ENCODE measurements around the gene FCRLB. TPM values are rescaled to one million over a fixed set of nuclear protein-coding genes. Genes with fewer than 3 reads are reported as not detected.
"Not testable (repeated sequence)": the region's sequence is repeated elsewhere in the genome, so short reads cannot be mapped to it uniquely, and the experiment has no call there.

FCRLB gene, protein sequence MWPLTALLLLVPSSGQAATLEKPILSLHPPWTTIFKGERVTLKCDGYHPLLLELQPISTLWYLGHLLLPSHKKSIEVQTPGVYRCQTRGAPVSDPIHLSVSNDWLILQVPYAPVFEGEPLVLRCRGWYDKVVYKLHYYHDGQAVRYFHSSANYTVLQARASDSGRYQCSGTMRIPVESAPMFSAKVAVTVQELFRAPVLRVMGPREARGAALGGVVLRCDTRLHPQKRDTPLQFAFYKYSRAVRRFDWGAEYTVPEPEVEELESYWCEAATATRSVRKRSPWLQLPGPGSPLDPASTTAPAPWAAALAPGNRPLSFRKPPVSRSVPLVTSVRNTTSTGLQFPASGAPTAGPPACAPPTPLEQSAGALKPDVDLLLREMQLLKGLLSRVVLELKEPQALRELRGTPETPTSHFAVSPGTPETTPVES
- total RNA-seq = 1.1 and 1.9 TPM in 2 replicates

DNA sequence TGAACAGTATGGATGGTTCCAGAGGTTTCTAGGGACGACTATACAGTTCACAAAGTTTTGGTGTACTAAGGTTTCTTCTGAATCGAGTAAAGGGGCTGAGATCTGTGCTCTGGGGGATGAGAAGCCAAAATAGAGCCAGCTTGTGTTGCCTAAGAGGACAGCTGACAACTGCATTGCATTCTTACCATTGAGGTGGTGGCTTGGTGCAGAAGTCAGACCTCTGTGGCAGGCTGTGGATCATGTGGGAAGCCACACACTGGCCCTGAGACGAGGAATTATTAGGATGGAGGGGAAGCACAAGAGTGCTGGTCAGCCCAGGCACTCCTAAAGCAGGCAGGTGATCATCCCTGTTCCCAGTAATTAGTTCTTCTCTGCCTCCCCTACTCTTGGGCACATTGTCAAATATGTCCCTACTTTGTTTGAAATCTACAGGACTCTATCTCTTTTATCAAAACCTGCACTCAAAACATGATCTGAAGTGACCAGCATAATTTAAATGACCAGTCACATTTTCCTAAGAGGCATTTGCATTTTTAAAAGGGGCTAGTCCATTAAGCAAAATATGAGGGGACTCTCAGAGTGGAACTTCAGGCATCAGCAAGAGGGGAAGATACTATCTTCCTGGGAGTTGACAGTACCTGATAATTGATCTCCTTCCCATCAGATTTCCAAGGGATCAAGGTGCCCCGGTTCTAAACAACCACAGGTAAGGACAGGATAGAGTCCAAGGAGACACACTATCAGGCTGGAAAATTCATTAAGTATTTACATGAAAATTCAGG lies at the start of gene FCRLB:
TSS of gene FCRLB (plus strand) at position 589 of the 782 bp plus-strand sequence. CDS start 1,129 bp downstream, outside the sequence.
- DNase-seq (ENCODE audit: low read depth) = no peak

DNA sequence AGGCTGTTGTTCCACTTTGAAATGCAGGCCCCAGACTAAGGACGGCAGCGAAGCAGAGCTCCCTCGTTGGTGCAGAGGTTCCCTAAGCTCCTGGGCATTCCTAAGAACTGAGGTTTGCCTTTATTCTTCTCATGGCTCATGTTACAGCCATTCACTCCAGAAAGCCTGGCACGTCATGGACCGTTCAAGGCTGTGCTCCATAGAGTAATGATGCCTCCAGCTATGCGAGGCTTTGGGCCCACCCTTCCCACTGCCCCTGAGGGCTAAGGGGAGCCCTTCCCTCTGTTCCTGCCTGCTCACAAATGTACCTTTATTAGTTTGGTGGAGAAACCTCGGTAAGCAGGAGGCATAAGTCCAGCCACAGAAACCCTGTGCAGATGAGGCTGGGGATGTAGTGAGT lies 47.9 kb upstream of the FCRLB start:
- not testable (repeated sequence) for DNase-seq (ENCODE audit: low read depth)

DNA sequence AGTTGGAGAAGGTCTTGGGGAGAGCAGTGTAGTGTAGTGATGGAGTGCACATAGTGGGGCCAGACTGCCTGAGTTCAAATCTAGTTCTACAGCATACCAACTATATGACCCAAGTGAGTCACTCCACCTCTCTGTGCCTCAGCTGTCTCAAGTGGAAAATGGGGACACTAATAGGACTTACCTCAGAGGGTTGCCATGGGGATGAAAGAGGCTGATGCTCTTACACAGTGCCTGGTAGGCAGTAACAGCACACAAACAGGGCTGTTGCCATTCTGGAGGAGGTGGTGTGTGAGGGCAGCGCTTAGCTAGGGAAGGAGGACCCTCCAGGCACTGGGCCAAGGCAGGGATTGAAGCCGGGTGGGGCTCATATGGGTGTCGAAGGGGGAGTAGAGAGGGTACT lies 46.9 kb upstream of the FCRLB start:
- DNase-seq (ENCODE audit: low read depth) = not testable (repeated sequence)

DNA sequence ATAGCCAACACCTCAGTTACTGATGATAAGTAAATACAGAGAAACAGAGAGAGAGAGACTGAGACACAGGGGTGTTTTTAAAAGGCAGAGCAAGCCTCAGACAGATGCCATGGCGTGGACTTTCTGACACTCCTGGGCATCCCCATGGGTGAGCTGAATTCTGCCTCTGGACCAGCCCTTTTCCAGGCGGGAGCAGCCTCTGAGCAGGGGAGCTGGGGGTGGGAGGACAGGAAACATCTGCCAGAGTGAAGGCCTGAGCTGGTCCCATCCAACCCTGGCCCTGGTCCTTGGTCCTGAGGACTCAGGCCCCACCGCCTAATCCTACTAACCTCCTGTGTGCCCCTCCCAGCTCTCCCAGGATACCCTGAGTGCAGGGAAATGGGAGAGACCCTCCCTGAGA lies 46.4 kb upstream of the FCRLB start:
- DNase-seq (ENCODE audit: low read depth) = not testable (repeated sequence)

DNA sequence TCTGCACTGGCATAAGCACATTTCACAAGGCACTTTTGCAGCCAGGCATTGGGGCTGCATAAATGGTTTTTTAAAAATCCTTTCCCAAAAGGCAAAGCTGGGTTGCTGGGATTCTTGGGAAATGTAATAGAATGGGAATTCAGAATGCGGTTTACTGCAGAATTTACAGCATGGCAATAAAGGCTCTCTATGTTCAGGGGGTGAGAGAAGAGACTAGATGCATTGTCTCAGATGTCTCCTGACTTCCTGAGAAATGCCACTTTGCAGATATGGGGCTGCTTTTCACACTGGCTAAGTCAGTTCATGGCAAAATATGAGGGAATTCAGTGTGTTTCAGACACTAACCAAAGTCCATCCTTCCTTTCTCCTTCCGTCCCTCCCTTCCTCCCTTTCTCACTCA lies 44.9 kb upstream of the FCRLB start:
- no peak for DNase-seq (ENCODE audit: low read depth)

DNA sequence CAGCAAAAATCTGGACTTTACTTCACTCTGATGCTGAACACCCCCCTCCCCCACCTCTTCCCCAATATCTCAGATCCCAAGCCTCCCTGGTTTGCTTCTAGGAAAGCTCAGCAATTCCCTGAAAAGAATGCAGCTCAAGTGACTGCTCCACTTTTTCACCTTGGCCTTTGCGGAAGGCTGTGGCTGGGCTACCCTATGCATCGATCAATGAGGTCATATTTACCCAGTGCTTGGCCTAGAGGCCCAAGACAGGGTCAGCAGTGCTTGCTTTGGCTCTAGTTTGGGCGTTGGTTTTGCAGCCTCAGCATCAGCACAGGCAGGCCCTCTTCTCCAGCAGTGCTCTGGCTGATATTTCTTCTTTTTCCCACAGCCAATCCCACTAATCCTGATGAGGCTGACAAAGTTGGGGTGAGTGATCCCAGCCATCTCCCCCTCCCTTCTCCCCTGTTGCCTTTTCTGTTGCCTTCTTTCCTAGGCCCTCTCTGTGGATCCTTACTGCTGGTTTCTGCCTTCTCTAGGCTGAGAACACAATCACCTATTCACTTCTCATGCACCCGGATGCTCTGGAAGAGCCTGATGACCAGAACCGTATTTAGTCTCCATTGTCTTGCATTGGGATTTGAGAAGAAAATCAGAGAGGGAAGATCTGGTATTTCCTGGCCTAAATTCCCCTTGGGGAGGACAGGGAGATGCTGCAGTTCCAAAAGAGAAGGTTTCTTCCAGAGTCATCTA lies 44.2 kb upstream of the FCRLB start:
- DNase-seq (ENCODE audit: low read depth) = no peak

DNA sequence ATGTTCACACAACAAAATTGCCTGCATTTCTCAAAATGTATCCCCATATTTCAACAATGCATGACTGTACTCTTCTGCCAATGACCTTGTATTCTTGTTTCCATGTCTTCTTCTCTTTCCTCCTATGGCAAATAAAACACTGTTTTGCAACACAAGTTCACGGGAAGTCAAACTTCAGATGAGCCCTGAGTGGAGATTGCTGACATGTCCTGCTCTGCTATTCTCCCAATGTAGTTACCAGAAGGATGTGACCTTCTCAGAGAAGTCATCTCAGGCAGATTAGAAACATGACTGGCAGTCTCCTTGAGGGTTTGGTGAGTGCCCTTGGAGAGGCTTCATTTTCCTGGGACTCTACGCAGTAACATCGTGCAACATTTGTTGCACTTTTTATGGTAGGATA lies 42.8 kb upstream of the FCRLB start:
- DNase-seq (ENCODE audit: low read depth) = no peak

DNA sequence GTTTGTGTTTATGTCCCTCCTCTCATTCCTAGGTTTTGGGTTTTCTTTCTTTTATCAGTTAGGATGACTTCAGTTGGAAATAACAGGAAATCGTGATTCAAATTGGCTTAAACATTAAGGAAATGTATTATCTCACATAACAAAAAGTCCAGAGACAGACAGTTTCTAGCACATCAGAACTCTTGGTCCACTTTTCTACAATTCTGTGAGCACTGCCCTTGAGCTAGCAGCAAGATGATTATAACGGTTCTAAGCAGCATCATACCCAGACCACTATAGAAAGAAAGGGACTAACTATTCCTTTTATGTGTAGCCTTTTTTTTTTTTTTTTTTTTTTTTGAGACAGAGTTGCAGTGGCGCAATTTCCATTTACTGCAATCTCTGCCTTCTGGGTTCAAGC lies 39.5 kb upstream of the FCRLB start:
- DNase-seq (ENCODE audit: low read depth) = no peak

DNA sequence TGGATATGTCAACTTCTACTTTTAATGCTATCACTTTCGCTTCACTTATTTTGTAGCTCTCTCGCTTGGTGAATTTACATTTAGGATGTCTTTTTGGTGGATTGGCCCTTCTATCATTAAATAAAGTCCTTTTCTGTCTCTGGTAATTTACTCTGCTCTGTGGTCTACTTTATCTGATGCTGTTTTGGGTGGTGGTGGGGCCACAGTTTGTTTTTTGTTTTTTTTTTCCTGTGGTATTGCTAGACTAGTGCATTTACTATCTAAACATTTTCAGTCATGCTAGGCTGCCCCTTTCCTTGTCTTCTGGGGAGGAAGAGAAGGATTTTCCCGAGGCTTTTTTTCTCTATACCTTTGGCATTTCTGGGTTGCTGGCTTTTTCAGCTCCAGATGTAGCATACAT lies 32.4 kb upstream of the FCRLB start:
- no peak for DNase-seq (ENCODE audit: low read depth)

DNA sequence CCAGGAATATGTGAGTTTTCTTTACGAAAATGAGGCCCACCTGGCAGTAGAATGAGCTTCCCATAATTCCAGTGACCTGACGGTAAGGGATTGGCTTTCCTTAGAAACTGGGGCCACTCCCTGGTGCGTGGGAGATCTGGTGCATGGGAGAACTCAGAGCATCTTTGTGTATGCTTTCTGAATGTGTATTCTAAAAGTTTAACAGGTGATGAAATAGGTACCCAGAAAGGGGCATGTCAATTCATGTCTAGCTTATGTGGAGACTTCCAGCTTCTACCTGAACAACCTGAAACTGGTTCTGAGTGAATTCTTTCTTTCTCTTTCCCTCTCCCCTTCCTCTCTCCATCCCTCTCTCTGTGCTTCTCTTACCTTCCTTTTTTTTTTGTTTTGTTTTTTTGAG lies 29.5 kb upstream of the FCRLB start:
- no peak for DNase-seq (ENCODE audit: low read depth)

DNA sequence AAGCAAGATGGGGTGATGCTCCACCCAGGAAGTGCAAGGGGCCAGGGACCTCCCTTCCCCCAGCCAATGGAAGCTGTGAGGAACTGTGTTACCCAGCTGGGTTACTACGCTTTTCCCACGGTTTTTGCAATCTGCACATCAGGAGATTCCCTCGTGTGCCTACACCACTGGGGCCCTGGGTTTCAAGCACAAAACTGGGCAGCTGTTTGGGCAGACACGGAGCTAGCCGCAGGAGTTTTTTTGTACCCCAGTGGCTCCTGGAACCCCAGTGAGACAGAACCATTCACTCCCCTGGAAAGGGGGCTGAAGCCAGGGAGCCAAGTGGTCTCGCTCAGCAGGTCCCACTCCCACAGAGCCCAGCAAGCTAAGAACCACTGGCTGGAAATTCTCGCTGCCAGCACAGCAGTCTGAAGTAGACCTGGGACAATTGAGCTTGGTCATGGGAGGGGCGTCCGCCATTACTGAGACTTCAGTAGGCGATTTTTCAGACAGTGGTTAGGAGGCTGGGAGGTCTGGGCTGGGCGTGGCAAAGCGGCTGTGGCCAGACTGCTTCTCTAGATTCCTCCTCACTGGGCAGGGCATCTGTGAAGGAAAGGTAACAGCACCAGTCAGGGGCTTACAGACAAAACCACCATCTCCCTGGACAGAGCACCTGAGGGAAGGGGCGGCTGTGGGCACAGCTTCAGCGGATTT lies 28.2 kb upstream of the FCRLB start:
- DNase-seq (ENCODE audit: low read depth) = not testable (repeated sequence)

DNA sequence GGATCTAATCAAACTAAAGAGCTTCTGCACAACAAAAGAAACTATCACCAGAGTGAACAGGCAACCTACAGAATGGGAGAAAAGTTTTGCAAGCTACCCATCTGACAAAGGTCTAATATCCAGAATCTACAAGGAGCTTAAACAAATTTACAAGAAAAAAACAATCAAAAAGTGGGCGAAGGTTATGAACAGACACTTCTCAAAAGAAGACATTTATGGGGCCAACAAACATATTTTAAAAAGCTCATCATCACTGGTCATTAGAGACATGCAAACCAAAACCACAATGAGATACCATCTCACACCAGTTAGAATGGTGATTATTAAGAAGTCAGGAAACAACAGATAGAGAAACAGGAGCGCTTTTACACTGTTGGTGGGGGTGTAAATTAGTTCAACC lies 23.0 kb upstream of the FCRLB start:
- DNase-seq (ENCODE audit: low read depth) = not testable (repeated sequence)

DNA sequence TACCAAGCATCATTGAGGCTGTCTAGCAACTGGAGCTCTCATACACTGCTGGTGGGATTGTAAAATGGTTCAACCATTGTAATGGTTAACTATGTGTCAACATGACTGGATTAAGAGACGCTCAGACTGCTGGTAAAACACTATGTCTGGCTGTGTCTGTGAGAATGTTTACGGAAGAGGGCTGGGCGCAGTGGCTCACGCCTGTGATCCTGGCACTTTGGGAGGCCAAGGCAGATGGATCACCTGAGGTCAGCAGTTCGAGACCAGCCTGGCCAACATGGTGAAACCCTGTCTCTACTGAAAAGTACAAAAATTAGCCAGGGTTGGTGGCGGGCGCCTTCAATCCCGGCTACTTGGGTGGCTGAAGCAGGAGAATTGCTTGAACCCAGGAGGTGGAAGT lies 19.1 kb upstream of the FCRLB start:
- DNase-seq (ENCODE audit: low read depth) = peak; percentile 93

DNA sequence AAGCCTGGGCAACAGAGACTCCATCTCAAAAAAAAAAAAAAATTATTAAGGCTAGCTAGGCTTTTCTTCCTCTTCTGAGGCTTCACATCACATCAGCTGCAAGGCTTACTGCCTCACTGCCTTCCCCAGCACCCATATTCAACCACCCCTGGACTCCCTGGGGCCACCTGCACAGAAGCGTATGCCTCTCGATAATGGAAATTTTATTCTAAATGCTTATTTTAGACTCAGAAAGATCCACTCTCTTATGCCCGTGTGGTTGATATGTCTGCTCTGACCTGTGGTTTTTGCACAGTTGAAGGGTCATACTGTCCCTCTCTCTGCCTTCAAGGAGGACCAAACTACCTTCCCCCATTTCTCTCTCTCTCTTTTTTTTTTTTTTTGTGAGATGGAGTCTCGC lies 15.8 kb upstream of the FCRLB start:
- DNase-seq (ENCODE audit: low read depth) = no peak

DNA sequence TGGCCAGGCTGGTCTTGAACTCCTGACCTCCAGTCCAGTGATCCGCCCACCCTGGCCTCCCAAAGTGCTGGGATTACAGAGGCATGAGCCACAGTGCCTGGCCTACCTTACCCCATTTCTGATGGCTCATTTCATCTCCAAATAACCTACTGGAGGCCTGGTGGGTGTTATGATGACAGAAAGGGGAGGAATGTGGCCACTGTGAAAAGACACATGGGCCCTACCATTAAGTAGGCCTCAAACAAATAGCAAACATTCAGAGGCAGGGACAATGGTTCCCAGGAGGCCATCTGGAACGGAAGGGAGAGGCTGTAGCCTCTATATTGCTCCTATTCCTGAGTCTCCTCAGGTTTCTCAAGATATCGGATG lies 15.2 kb upstream of the FCRLB start:
- peak; percentile 42 for DNase-seq (ENCODE audit: low read depth)

DNA sequence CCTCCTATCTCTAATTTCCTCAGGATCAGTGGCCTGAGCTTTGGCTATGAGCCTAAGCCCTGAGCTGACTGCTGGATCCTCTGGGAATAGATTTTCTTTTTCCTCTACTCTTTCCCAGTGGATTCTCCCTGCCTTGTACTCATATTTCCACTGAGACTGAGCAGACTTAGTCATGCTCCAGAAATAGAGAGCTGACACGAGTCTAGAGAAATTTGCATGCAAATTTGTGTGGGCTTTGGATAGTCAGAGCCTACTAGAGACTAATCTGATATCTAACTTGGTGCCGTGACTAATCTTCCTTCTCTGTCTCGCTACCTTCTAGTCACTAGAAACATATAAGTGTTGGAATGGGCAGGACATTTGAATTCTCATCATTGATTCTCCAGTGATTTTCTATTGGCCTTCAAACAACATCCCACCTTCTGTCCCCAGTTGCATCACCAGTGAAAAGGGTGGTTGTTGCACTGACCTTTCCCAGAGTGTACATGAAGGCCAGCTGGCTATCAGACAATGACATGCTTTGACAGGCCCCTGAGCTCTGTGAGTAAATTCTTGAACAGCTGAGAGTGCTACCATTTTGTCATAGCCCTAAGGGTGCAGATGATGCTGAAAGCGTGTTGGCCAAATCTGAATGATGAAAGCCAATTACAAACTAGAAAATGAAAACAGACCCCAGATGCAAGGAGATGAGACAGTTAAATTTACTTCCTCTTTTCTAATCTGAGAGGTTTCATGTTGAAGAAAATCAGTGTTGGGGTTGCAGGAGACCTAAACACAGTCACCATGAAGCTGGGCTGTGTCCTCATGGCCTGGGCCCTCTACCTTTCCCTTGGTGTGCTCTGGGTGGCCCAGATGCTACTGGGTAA lies 14.6 kb upstream of the FCRLB start, which contains the start of gene FCRLA:
TSS of gene FCRLA (plus strand) at position 748 of the 866 bp plus-strand sequence. CDS start at position 784, 36 bp downstream.
- DNase-seq (ENCODE audit: low read depth) = peak; percentile 91

DNA sequence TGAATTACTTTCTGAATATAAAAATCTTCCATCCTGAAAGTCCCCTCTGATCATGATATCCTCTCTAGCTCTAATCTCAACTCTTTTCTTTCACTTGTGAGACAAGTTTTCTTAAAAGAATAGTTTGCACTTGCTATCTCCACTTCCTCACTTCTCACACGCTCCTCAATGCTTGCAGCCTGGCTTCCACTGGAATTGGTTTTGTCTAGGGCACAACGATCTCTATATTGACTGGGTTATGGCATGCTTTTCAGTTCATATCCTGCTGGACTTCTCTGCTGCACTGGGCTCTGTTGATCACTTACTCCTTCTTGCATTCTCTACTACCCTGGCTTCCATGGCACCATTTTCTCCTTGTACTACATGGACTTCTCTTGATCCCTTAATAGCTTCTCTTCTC lies 13.8 kb upstream of the FCRLB start:
- no peak for DNase-seq (ENCODE audit: low read depth)

DNA sequence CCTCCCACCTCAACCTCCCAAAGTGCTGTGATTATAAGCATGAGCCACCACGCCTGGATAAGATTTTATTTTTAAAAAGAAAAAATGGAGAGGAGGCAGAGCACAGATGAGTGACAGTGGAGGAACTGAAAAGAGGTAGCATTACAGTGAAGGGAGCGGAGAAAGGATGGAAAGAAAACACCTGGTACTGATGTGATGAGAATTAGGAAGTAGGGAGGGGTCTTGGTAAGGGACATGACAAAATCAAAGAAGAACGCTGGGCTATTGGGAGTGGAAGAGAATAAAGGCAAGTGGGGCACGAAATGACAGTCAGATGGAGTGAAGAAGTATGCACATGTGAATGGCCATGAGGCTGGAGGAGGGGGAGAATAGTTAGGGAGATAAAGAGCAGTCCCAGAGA lies 12.0 kb upstream of the FCRLB start:
- no peak for DNase-seq (ENCODE audit: low read depth)

DNA sequence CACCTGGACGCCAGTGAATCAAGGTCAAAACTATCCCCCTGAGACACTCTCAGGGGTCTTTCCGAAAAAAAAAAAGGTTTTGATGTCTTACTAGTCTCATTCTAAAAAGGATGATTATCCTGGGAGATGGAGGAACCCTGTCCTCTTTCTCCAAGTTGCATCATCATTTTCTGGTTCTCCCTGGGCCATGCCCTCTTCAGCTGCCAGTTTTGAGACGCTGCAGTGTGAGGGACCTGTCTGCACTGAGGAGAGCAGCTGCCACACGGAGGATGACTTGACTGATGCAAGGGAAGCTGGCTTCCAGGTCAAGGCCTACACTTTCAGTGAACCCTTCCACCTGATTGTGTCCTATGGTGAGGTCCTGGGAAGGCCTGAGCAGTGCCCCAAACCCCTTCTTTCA lies 10.8 kb upstream of the FCRLB start:
- DNase-seq (ENCODE audit: low read depth) = no peak

DNA sequence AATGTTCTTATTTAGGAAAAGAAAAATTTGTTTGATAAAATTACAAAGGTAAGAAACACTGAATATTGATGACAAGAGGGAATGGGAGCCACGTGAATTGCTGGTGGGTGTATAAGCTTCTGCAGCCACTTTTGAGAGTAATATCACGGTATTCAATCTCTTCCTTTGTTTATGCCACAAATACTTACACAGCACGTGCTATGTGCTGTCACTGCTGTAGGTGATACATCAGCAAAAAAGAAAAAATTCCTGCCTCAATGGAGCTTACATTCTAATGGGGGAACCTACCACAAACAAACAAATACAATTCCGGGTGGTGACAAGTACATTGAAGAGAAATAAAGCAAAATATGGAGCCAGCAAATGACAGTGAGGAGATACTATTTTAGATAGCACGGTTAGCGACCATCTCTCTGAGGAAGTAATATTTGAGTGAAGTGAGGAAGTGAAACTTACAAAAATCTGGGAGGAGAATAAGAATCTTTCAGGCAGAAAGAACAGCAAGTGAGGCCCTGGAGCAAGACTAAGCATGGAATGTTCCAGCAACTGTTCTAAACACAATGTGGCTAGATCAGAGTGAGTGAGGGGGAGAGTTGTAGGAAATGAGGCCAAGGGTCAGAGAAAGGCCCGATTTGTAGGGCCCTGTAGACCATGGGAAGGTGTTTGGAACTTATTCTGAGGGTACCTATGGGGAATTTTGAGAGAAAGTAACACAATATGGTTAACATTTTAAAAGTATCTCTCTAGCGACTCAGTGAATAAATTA lies 2.6 kb upstream of the FCRLB start:
- DNase-seq (ENCODE audit: low read depth) = peak; percentile 23
